WTC11 (cell line): ENCODE measurements around the gene MPP2. TPM values are rescaled to one million over a fixed set of nuclear protein-coding genes. Genes with fewer than 3 reads are reported as not detected.

ENCODE experiments used
- ATAC-seq: fragments of 200-7000 bp; cut with Tn5 transposase; 2 replicates; pipeline ENCODE4 v1.10.0; 2021; ENCODE audit warnings: mild to moderate bottlenecking, moderate library complexity
- CTCF ChIA-PET: fragments of 300-600 bp; sonication (Branson Sonifier 250); formaldehyde crosslinking; loops from one replicate; lab custom pipeline; 2021; ENCODE audit warnings: antibody characterized with exemption; lab: Charles Lee
- POLR2A ChIA-PET: fragments of 350-600 bp; sonication (Branson Sonifier 250); formaldehyde crosslinking; loops from one replicate; lab custom pipeline; 2021; ENCODE audit warnings: antibody characterized with exemption; lab: Charles Lee
- DNase-seq: peaks from one replicate; pipeline ENCODE4 v3.0.0; 2021; ENCODE audit warnings: low spot score
- H3K27ac Mint-ChIP-seq: 2 replicates; pipeline ENCODE4 v1.8.0; 2021; ENCODE audit warnings: mixed read lengths
- H3K27me3 Mint-ChIP-seq: 2 replicates; pipeline ENCODE4 v1.8.0; 2021; ENCODE audit warnings: low read depth, mild to moderate bottlenecking, moderate library complexity, mixed read lengths
- H3K36me3 Mint-ChIP-seq: 2 replicates; pipeline ENCODE4 v1.8.0; 2021; ENCODE audit warnings: mixed read lengths
- H3K4me1 Mint-ChIP-seq: 2 replicates; pipeline ENCODE4 v1.8.0; 2022; ENCODE audit warnings: mixed read lengths
- H3K4me3 Mint-ChIP-seq: 2 replicates; pipeline ENCODE4 v1.8.0; 2021; ENCODE audit warnings: mild to moderate bottlenecking, moderate library complexity, mixed read lengths
- H3K9me3 Mint-ChIP-seq: 2 replicates; pipeline ENCODE4 v1.8.0; 2021; ENCODE audit warnings: mixed read lengths
- ETV6 ChIP-seq: sonication (generic); formaldehyde crosslinking; IDR thresholded peaks from 2 replicates; pipeline ENCODE4 v1.8.1; 2022; ENCODE audit warnings: mild to moderate bottlenecking, missing genetic modification reagents
- GABPB1 ChIP-seq: sonication (generic); formaldehyde crosslinking; IDR thresholded peaks from 2 replicates; pipeline ENCODE4 v1.8.1; 2023; ENCODE audit warnings: mild to moderate bottlenecking, missing genetic modification reagents
- GTF2I ChIP-seq: fragments of 250-450 bp; sonication (Bioruptor Pico); conservative IDR thresholded peaks from 2 replicates; pipeline ENCODE4 v1.4.0; 2021; ENCODE audit warnings: mild to moderate bottlenecking
- NFE2L1 ChIP-seq: sonication (generic); formaldehyde crosslinking; IDR thresholded peaks from 2 replicates; pipeline ENCODE4 v1.8.1; 2023; ENCODE audit warnings: missing genetic modification reagents
- NR3C1 ChIP-seq: sonication (generic); formaldehyde crosslinking; conservative IDR thresholded peaks from 2 replicates; pipeline ENCODE4 v1.8.1; 2023; ENCODE audit warnings: low read depth, mild to moderate bottlenecking, missing genetic modification reagents
- SMAD4 ChIP-seq: sonication (generic); formaldehyde crosslinking; IDR thresholded peaks from 2 replicates; pipeline ENCODE4 v1.8.0; 2022; ENCODE audit warnings: mild to moderate bottlenecking, missing genetic modification reagents
- TEAD1 ChIP-seq: sonication (generic); formaldehyde crosslinking; IDR thresholded peaks from 2 replicates; pipeline ENCODE4 v1.8.0; 2022; ENCODE audit warnings: mild to moderate bottlenecking, missing genetic modification reagents
- TEAD4 ChIP-seq: sonication (generic); formaldehyde crosslinking; IDR thresholded peaks from 2 replicates; pipeline ENCODE4 v1.8.0; 2022; ENCODE audit warnings: mild to moderate bottlenecking, missing genetic modification reagents
- total RNA-seq: library from RNA; stranded (reverse); gene quantifications from 3 replicates; pipeline ENCODE4 v1.2.3, GENCODE V29; 2021
- TF ChIP-seq, protein P1 (sequence below): sonication (generic); formaldehyde crosslinking; IDR thresholded peaks from 2 replicates; pipeline ENCODE4 v1.8.1; 2022; ENCODE audit warnings: mild to moderate bottlenecking, moderate library complexity, missing genetic modification reagents
- TF ChIP-seq, protein P2 (sequence below): sonication (generic); formaldehyde crosslinking; IDR thresholded peaks from 2 replicates; pipeline ENCODE4 v1.8.0; 2022; ENCODE audit warnings: mild to moderate bottlenecking, missing genetic modification reagents
- TF ChIP-seq, protein P3 (sequence below): sonication (generic); formaldehyde crosslinking; conservative IDR thresholded peaks from 2 replicates; pipeline ENCODE4 v1.8.1; 2023; ENCODE audit warnings: mild to moderate bottlenecking, low read depth, missing genetic modification reagents, moderate library complexity
- TF ChIP-seq, protein P4 (sequence below): fragments of 250-450 bp; sonication (Bioruptor Pico); IDR thresholded peaks from 2 replicates; pipeline ENCODE4 v1.9.0; 2021; ENCODE audit warnings: mild to moderate bottlenecking
- TF ChIP-seq, protein P5 (sequence below): sonication (generic); formaldehyde crosslinking; IDR thresholded peaks from 2 replicates; pipeline ENCODE4 v1.8.0; 2022; ENCODE audit warnings: missing genetic modification reagents
- TF ChIP-seq, protein P6 (sequence below): sonication (generic); formaldehyde crosslinking; IDR thresholded peaks from 2 replicates; pipeline ENCODE4 v1.8.0; 2023; ENCODE audit warnings: mild to moderate bottlenecking, missing genetic modification reagents
- TF ChIP-seq, protein P7 (sequence below): sonication (generic); formaldehyde crosslinking; conservative IDR thresholded peaks from 2 replicates; pipeline ENCODE4 v1.8.1; 2022; ENCODE audit warnings: mild to moderate bottlenecking, missing genetic modification reagents

Gene MPP2
- total RNA-seq, 1 experiment from 2014 or later = 29.3 TPM

DNA sequence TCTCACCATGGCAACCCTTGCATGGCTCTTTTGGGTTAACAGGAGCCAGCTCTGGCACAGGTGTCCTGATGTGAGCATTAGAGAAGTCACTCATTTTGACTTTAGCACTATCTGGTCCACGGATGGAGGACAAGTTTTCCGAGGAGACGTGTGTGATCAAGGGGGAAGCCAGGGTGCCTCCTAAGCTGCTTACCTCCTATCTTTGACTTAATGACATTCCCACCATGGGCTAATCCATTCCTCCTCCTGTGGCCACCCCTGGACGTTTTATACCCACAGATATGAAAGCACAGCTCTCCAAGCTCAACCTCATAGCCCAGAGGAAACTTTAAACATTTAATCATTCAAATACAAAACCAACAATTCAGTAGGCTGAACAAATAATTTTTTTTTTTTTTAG is 18.8 kb downstream of the MPP2 start:
- no peaks in the 10 kb centered on the region for H3K9me3 Mint-ChIP-seq
- H3K27me3 Mint-ChIP-seq = no peaks in the 10 kb centered on the region
- peaks cover 7% of the 10 kb centered on the region; the same call in 1 of the 2 replicates for H3K36me3 Mint-ChIP-seq
- no peak for ATAC-seq
- TF ChIP-seq, protein P1, sequence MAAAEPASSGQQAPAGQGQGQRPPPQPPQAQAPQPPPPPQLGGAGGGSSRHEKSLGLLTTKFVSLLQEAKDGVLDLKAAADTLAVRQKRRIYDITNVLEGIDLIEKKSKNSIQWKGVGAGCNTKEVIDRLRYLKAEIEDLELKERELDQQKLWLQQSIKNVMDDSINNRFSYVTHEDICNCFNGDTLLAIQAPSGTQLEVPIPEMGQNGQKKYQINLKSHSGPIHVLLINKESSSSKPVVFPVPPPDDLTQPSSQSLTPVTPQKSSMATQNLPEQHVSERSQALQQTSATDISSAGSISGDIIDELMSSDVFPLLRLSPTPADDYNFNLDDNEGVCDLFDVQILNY (CRISPR knock-in tag) = no peak
- TF ChIP-seq SMAD4 (CRISPR knock-in tag) (no peak), ETV6 (CRISPR knock-in tag) (no peak), GABPB1 (no peak), GTF2I (CRISPR knock-in tag) (no peak), TEAD4 (CRISPR knock-in tag) (no peak), NFE2L1 (CRISPR knock-in tag) (no peak), TEAD1 (no peak)
- TF ChIP-seq, protein P2, sequence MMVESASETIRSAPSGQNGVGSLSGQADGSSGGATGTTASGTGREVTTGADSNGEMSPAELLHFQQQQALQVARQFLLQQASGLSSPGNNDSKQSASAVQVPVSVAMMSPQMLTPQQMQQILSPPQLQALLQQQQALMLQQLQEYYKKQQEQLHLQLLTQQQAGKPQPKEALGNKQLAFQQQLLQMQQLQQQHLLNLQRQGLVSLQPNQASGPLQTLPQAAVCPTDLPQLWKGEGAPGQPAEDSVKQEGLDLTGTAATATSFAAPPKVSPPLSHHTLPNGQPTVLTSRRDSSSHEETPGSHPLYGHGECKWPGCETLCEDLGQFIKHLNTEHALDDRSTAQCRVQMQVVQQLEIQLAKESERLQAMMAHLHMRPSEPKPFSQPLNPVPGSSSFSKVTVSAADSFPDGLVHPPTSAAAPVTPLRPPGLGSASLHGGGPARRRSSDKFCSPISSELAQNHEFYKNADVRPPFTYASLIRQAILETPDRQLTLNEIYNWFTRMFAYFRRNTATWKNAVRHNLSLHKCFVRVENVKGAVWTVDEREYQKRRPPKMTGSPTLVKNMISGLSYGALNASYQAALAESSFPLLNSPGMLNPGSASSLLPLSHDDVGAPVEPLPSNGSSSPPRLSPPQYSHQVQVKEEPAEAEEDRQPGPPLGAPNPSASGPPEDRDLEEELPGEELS (CRISPR knock-in tag) = no peak
- TF ChIP-seq, protein P3, sequence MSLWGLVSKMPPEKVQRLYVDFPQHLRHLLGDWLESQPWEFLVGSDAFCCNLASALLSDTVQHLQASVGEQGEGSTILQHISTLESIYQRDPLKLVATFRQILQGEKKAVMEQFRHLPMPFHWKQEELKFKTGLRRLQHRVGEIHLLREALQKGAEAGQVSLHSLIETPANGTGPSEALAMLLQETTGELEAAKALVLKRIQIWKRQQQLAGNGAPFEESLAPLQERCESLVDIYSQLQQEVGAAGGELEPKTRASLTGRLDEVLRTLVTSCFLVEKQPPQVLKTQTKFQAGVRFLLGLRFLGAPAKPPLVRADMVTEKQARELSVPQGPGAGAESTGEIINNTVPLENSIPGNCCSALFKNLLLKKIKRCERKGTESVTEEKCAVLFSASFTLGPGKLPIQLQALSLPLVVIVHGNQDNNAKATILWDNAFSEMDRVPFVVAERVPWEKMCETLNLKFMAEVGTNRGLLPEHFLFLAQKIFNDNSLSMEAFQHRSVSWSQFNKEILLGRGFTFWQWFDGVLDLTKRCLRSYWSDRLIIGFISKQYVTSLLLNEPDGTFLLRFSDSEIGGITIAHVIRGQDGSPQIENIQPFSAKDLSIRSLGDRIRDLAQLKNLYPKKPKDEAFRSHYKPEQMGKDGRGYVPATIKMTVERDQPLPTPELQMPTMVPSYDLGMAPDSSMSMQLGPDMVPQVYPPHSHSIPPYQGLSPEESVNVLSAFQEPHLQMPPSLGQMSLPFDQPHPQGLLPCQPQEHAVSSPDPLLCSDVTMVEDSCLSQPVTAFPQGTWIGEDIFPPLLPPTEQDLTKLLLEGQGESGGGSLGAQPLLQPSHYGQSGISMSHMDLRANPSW (CRISPR knock-in tag) = no peak
- TF ChIP-seq, protein P4, sequence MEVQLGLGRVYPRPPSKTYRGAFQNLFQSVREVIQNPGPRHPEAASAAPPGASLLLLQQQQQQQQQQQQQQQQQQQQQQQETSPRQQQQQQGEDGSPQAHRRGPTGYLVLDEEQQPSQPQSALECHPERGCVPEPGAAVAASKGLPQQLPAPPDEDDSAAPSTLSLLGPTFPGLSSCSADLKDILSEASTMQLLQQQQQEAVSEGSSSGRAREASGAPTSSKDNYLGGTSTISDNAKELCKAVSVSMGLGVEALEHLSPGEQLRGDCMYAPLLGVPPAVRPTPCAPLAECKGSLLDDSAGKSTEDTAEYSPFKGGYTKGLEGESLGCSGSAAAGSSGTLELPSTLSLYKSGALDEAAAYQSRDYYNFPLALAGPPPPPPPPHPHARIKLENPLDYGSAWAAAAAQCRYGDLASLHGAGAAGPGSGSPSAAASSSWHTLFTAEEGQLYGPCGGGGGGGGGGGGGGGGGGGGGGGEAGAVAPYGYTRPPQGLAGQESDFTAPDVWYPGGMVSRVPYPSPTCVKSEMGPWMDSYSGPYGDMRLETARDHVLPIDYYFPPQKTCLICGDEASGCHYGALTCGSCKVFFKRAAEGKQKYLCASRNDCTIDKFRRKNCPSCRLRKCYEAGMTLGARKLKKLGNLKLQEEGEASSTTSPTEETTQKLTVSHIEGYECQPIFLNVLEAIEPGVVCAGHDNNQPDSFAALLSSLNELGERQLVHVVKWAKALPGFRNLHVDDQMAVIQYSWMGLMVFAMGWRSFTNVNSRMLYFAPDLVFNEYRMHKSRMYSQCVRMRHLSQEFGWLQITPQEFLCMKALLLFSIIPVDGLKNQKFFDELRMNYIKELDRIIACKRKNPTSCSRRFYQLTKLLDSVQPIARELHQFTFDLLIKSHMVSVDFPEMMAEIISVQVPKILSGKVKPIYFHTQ (CRISPR knock-in tag) = no peak
- no peak overlapping the region for H3K4me3 Mint-ChIP-seq
- POLR2A ChIA-PET = interaction anchor here (0.6 kb wide), 1 partner anchor 12 kb away, joined by 3 read pairs; no protein-coding TSS in a partner anchor
- no peak for DNase-seq
- H3K27ac Mint-ChIP-seq = peak overlapping the region; percentile 59; the same call in 1 of the 2 replicates
- CTCF ChIA-PET = interaction anchor here (0.7 to 1.2 kb wide), 4 partner anchors 8 to 153 kb away, joined by 3 to 4 read pairs (median 4); no protein-coding TSS in a partner anchor
- peaks cover 38% of the 10 kb centered on the region for H3K4me1 Mint-ChIP-seq

DNA sequence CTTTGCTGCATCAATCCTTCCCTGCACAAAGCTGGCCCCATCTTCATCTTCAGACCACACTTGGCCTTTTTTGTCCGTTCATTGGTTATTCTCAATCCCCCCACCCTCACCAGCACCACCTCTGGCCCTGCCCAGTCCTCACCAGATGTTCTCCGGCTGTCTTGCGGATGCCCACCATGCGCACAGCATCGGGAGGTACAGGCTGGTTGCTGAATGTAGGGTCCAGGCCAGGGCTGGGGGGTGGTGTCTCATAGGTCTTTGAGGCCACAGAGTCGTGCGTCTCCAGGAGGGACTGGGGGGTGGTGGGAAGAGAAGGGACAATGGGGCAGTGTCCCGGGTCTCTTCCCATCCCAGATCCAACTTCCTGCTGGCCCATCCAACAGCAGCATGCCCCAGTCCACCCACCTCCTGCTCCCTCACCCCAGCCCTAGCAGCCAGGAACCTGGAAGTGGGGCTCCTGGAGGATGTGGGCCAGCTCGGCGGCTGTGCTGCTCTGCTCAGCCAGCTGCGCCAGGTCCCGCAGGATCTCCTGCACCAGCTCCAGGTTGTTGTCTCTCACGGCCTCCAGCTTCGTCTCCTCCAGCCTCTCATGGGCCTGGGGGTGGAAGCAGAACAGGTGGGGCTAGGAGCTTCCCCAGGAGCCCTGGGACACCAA is 24.4 kb downstream of the MPP2 start:
- H3K36me3 Mint-ChIP-seq = 0 out of 2 replicates have a peak, but pooled peaks cover 2% of the 10 kb centered on the region
- TF ChIP-seq, protein P5, sequence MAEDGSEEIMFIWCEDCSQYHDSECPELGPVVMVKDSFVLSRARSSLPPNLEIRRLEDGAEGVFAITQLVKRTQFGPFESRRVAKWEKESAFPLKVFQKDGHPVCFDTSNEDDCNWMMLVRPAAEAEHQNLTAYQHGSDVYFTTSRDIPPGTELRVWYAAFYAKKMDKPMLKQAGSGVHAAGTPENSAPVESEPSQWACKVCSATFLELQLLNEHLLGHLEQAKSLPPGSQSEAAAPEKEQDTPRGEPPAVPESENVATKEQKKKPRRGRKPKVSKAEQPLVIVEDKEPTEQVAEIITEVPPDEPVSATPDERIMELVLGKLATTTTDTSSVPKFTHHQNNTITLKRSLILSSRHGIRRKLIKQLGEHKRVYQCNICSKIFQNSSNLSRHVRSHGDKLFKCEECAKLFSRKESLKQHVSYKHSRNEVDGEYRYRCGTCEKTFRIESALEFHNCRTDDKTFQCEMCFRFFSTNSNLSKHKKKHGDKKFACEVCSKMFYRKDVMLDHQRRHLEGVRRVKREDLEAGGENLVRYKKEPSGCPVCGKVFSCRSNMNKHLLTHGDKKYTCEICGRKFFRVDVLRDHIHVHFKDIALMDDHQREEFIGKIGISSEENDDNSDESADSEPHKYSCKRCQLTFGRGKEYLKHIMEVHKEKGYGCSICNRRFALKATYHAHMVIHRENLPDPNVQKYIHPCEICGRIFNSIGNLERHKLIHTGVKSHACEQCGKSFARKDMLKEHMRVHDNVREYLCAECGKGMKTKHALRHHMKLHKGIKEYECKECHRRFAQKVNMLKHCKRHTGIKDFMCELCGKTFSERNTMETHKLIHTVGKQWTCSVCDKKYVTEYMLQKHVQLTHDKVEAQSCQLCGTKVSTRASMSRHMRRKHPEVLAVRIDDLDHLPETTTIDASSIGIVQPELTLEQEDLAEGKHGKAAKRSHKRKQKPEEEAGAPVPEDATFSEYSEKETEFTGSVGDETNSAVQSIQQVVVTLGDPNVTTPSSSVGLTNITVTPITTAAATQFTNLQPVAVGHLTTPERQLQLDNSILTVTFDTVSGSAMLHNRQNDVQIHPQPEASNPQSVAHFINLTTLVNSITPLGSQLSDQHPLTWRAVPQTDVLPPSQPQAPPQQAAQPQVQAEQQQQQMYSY (CRISPR knock-in tag) = no peak
- TF ChIP-seq, protein P6, sequence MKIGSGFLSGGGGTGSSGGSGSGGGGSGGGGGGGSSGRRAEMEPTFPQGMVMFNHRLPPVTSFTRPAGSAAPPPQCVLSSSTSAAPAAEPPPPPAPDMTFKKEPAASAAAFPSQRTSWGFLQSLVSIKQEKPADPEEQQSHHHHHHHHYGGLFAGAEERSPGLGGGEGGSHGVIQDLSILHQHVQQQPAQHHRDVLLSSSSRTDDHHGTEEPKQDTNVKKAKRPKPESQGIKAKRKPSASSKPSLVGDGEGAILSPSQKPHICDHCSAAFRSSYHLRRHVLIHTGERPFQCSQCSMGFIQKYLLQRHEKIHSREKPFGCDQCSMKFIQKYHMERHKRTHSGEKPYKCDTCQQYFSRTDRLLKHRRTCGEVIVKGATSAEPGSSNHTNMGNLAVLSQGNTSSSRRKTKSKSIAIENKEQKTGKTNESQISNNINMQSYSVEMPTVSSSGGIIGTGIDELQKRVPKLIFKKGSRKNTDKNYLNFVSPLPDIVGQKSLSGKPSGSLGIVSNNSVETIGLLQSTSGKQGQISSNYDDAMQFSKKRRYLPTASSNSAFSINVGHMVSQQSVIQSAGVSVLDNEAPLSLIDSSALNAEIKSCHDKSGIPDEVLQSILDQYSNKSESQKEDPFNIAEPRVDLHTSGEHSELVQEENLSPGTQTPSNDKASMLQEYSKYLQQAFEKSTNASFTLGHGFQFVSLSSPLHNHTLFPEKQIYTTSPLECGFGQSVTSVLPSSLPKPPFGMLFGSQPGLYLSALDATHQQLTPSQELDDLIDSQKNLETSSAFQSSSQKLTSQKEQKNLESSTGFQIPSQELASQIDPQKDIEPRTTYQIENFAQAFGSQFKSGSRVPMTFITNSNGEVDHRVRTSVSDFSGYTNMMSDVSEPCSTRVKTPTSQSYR (CRISPR knock-in tag) = no peak
- TF ChIP-seq, protein P7, sequence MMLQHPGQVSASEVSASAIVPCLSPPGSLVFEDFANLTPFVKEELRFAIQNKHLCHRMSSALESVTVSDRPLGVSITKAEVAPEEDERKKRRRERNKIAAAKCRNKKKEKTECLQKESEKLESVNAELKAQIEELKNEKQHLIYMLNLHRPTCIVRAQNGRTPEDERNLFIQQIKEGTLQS (CRISPR knock-in tag) = no peak
- TF ChIP-seq NR3C1 (CRISPR knock-in tag) (no peak), GTF2I (CRISPR knock-in tag) (no peak)
- DNase-seq = no peak
- H3K4me1 Mint-ChIP-seq = peaks cover 21% of the 10 kb centered on the region
- POLR2A ChIA-PET = no interaction called here
- H3K27me3 Mint-ChIP-seq = no peaks in the 10 kb centered on the region
- no peak for ATAC-seq
- no peak overlapping the region for H3K27ac Mint-ChIP-seq
- no peak overlapping the region for H3K4me3 Mint-ChIP-seq
- no peaks in the 10 kb centered on the region for H3K9me3 Mint-ChIP-seq
- CTCF ChIA-PET = interaction anchor here (1.4 to 2.1 kb wide), 2 partner anchors 22 to 37 kb away, joined by 6 to 11 read pairs; partner anchors contain the start of gene CD300LG
